ENCODE results near the gene EMSY. TPM values are rescaled to one million over a fixed set of nuclear protein-coding genes. Genes with fewer than 3 reads are reported as not detected.

Gene EMSY
- total and polyA plus RNA-seq, 9 of the 15 experiments (the other 6 are each of a cell fraction or from before 2014, with no cell fraction given) = 12.7 to 25.4 (median 17.9) TPM

GRCh38 chr11:76436020-76436419 lies 8.8 kb upstream of the EMSY start (continued):
- TF ChIP-seq TGIF2 (CRISPR knock-in tag; IDR thresholded peaks at IDR 0.05) = no peak
- TF ChIP-seq CBFA2T2 (conservative IDR thresholded peaks at IDR 0.05) = no peak
- TF ChIP-seq ZNF316 (IDR thresholded peaks at IDR 0.05) = peak; percentile 82
- TF ChIP-seq NBN (IDR thresholded peaks at IDR 0.05; ENCODE audit: low read depth) = no peak
- TF ChIP-seq POLR3G (IDR thresholded peaks at IDR 0.05; ENCODE audit: extremely low read depth, insufficient read length, insufficient replicate concordance) = no peak
- TF ChIP-seq NFE2L1 (tag; IDR thresholded peaks at IDR 0.05; ENCODE audit: borderline replicate concordance, low read depth) = peak; percentile 74
- TF ChIP-seq, protein P1, sequence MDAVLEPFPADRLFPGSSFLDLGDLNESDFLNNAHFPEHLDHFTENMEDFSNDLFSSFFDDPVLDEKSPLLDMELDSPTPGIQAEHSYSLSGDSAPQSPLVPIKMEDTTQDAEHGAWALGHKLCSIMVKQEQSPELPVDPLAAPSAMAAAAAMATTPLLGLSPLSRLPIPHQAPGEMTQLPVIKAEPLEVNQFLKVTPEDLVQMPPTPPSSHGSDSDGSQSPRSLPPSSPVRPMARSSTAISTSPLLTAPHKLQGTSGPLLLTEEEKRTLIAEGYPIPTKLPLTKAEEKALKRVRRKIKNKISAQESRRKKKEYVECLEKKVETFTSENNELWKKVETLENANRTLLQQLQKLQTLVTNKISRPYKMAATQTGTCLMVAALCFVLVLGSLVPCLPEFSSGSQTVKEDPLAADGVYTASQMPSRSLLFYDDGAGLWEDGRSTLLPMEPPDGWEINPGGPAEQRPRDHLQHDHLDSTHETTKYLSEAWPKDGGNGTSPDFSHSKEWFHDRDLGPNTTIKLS (IDR thresholded peaks at IDR 0.05; ENCODE audit: borderline replicate concordance, low read depth) = no peak
- TF ChIP-seq RB1 (IDR thresholded peaks at IDR 0.05; ENCODE audit: low read depth) = no peak
- no peak for TF ChIP-seq KLF13 (tag; IDR thresholded peaks at IDR 0.05; ENCODE audit: borderline replicate concordance, low read depth)
- no peak for TF ChIP-seq CXXC5 (CRISPR knock-in tag; IDR thresholded peaks at IDR 0.05)
- TF ChIP-seq, protein P2, sequence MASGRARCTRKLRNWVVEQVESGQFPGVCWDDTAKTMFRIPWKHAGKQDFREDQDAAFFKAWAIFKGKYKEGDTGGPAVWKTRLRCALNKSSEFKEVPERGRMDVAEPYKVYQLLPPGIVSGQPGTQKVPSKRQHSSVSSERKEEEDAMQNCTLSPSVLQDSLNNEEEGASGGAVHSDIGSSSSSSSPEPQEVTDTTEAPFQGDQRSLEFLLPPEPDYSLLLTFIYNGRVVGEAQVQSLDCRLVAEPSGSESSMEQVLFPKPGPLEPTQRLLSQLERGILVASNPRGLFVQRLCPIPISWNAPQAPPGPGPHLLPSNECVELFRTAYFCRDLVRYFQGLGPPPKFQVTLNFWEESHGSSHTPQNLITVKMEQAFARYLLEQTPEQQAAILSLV (tag; IDR thresholded peaks at IDR 0.05) = no peak
- TF ChIP-seq MAFK (IDR thresholded peaks at IDR 0.05; ENCODE audit: low read length) = no peak; the same call in 1 of the 2 replicates
- TF ChIP-seq ZNF174 (CRISPR knock-in tag; IDR thresholded peaks at IDR 0.05) = no peak
- TF ChIP-seq SP1 (CRISPR knock-in tag; IDR thresholded peaks at IDR 0.05) = no peak
- TF ChIP-seq FIP1L1 (IDR thresholded peaks at IDR 0.05; ENCODE audit: low read depth, low read length, poor library complexity, severe bottlenecking) = no peak
- TF ChIP-seq BCL6 (CRISPR knock-in tag; IDR thresholded peaks at IDR 0.05) = no peak
- no peak for TF ChIP-seq CLOCK (CRISPR knock-in tag; IDR thresholded peaks at IDR 0.05; ENCODE audit: borderline replicate concordance)
- no peak for TF ChIP-seq NFXL1 (CRISPR knock-in tag; IDR thresholded peaks at IDR 0.05)
- TF ChIP-seq THRAP3 (IDR thresholded peaks at IDR 0.05; ENCODE audit: borderline replicate concordance) = no peak
- no peak for TF ChIP-seq EZH2 (IDR thresholded peaks at IDR 0.05; ENCODE audit: borderline replicate concordance, low read depth, low read length)
- no peak for TF ChIP-seq ZNF408 (CRISPR knock-in tag; IDR thresholded peaks at IDR 0.05; ENCODE audit: low read depth)
- no peak for TF ChIP-seq ZNF589 (CRISPR knock-in tag; IDR thresholded peaks at IDR 0.05; ENCODE audit: low read depth)
- TF ChIP-seq NONO (IDR thresholded peaks at IDR 0.05; ENCODE audit: low read depth in 2 of 2, low read length in 1 of 2) = no peak
- no peak for TF ChIP-seq MCM2 (IDR thresholded peaks at IDR 0.05; ENCODE audit: low read depth)
- TF ChIP-seq JUN (IDR thresholded peaks at IDR 0.05; ENCODE audit: borderline replicate concordance, low read depth, low read length) = no peak
- TF ChIP-seq JUN (CRISPR knock-in tag; IDR thresholded peaks at IDR 0.05; ENCODE audit: borderline replicate concordance) = no peak

All from K562 (cell line).